ENCODE measurements around the gene GNAO1. TPM values are rescaled to one million over a fixed set of nuclear protein-coding genes. Genes with fewer than 3 reads are reported as not detected.

Gene GNAO1
- total and polyA plus RNA-seq, 2 of the 13 experiments (the other 11 are each of a cell fraction or from before 2014, with no cell fraction given) = not detected

- DNase-seq (ENCODE audit: low spot score) (no peak), ATAC-seq (no peak), FAIRE-seq (no peak)
- peaks cover 4 to 32% of the 10 kb centered on the region in 2 experiments for H3K27me3 ChIP-seq (ENCODE audit: control insufficient read depth in 1 of 2, insufficient read depth in 2 of 2, low read length in 2 of 2)
- intact Hi-C loops (cut with micrococcal nuclease; ENCODE audit: unreplicated experiment) (no loop called here), in situ Hi-C loops (cut with HindIII; ENCODE audit: extremely low pct_ligation_motif_present, low pct_unique_long_range_greater_than_20kb) (no loop called here)
- H2AFZ ChIP-seq (ENCODE audit: low read length) = no peak overlapping the region
- no TSS peak for BruUV-seq (replicated peaks)
- CTCF ChIA-PET (ENCODE audit: low intra/inter-chr PET ratio, low total read pairs) = no interaction called here
- H3K27ac ChIP-seq (ENCODE audit: extremely low read length, insufficient read depth, low read length) = no peak overlapping the region
- H3K9ac ChIP-seq (ENCODE audit: insufficient read depth, low read depth, low read length) = no peak overlapping the region
- no peaks in the 10 kb centered on the region for H3K79me2 ChIP-seq (ENCODE audit: insufficient read depth, low read length)
- H3K4me1 ChIP-seq (ENCODE audit: insufficient read depth, low read length) = peaks cover 52% of the 10 kb centered on the region
- H3K9me3 ChIP-seq (ENCODE audit: low read length) = no peaks in the 10 kb centered on the region
- POLR2A ChIA-PET = no interaction called here
- 53% methylated on average over 6 of the region's 7 CpGs for WGBS (ENCODE audit: low lambda C conversion rate)
- H4K20me1 ChIP-seq (ENCODE audit: insufficient read depth, low read length) = no peaks in the 10 kb centered on the region
- no peaks in the 10 kb centered on the region for H3K36me3 ChIP-seq (replicated peaks in 1 of 2; ENCODE audit: control insufficient read depth in 1 of 2, insufficient read depth in 2 of 2, low read length in 2 of 2)
- no peak overlapping the region for H3K4me3 ChIP-seq (replicated peaks in 1 of 3; ENCODE audit: insufficient read depth in 1 of 3, low read depth in 2 of 3, low read length in 3 of 3)
- H3K4me2 ChIP-seq (ENCODE audit: low read depth, low read length) = no peak overlapping the region
- TF ChIP-seq DPF2 (CRISPR knock-in tag; IDR thresholded peaks at IDR 0.05; ENCODE audit: borderline replicate concordance, low read depth) = no peak
- TF ChIP-seq, protein P1, sequence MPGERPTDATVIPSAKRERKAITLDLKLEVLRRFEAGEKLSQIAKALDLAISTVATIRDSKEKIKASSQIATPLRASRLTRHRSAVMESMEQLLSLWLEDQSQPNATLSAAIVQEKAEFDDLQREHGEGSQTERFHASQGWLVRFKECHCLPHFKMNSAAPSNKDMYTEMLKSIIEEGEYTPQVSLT (CRISPR knock-in tag; IDR thresholded peaks at IDR 0.05; ENCODE audit: borderline replicate concordance, low read depth) = no peak
- TF ChIP-seq DR1 (CRISPR knock-in tag; IDR thresholded peaks at IDR 0.05) = no peak
- TF ChIP-seq ZNF143 (CRISPR knock-in tag; IDR thresholded peaks at IDR 0.05) = no peak
- TF ChIP-seq REST (IDR thresholded peaks at IDR 0.05; ENCODE audit: borderline replicate concordance in 1 of 2, low read depth in 1 of 2, low read length in 2 of 2) = no peak
- no peak for TF ChIP-seq CC2D1A (CRISPR knock-in tag; IDR thresholded peaks at IDR 0.05)
- TF ChIP-seq ZBTB14 (CRISPR knock-in tag; IDR thresholded peaks at IDR 0.05) = no peak
- TF ChIP-seq, protein P2, sequence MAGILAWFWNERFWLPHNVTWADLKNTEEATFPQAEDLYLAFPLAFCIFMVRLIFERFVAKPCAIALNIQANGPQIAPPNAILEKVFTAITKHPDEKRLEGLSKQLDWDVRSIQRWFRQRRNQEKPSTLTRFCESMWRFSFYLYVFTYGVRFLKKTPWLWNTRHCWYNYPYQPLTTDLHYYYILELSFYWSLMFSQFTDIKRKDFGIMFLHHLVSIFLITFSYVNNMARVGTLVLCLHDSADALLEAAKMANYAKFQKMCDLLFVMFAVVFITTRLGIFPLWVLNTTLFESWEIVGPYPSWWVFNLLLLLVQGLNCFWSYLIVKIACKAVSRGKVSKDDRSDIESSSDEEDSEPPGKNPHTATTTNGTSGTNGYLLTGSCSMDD (CRISPR knock-in tag; IDR thresholded peaks at IDR 0.05) = no peak
- TF ChIP-seq EHMT2 (IDR thresholded peaks at IDR 0.05; ENCODE audit: borderline replicate concordance, low read depth, low read length) = no peak
- no peak for TF ChIP-seq MAZ (IDR thresholded peaks at IDR 0.05; ENCODE audit: borderline replicate concordance, low read depth, low read length)
- no peak for TF ChIP-seq MAZ (CRISPR knock-in tag; IDR thresholded peaks at IDR 0.05; ENCODE audit: low read depth)
- TF ChIP-seq AKNA (CRISPR knock-in tag; IDR thresholded peaks at IDR 0.05; ENCODE audit: borderline replicate concordance) = no peak
- TF ChIP-seq ZZZ3 (CRISPR knock-in tag; IDR thresholded peaks at IDR 0.05; ENCODE audit: borderline replicate concordance) = no peak
Observed at GRCh38 chr16:56261656-56262055, 70.4 kb downstream of the GNAO1 start.

Measured in HepG2 (cell line).